DOHH2 (cell line): ENCODE measurements around the gene CUBN.

ENCODE experiments used
- EZH2phosphoT487 ChIP-seq: fragments of 200-600 bp; sonication (generic); IDR thresholded peaks from 2 replicates; pipeline ENCODE4 v1.6.1; 2017; ENCODE audit warnings: borderline replicate concordance, mild to moderate bottlenecking, antibody characterized with exemption, low read length, moderate library complexity, mixed read lengths
- TF ChIP-seq, protein P1 (sequence below): fragments of 200-600 bp; sonication (generic); IDR thresholded peaks from one replicate; pipeline ENCODE4 v1.5.1; 2014; ENCODE audit warnings: antibody characterized with exemption, mild to moderate bottlenecking, low read depth, low read length; ENCODE audit not compliant: poor library complexity, severe bottlenecking

DNA sequence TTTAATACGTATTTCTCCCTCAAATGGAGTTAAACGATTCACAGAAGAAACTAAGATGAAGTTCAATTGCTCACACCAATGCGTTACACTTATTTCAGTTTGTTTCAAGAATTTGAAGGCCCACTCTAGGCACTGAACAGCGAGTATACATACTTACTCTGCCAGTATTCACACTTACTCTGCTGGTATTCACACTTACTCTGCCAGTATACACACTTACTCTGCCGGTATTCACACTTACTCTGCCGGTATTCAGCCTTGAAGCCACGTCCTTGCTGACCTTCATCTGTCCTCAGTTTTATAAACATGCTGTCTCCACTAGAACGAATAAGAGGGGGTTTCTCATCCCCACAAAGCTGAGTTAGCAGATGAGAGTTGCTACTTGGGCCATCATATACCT is 86.0 kb downstream of the CUBN start:
- TF ChIP-seq, protein P1, sequence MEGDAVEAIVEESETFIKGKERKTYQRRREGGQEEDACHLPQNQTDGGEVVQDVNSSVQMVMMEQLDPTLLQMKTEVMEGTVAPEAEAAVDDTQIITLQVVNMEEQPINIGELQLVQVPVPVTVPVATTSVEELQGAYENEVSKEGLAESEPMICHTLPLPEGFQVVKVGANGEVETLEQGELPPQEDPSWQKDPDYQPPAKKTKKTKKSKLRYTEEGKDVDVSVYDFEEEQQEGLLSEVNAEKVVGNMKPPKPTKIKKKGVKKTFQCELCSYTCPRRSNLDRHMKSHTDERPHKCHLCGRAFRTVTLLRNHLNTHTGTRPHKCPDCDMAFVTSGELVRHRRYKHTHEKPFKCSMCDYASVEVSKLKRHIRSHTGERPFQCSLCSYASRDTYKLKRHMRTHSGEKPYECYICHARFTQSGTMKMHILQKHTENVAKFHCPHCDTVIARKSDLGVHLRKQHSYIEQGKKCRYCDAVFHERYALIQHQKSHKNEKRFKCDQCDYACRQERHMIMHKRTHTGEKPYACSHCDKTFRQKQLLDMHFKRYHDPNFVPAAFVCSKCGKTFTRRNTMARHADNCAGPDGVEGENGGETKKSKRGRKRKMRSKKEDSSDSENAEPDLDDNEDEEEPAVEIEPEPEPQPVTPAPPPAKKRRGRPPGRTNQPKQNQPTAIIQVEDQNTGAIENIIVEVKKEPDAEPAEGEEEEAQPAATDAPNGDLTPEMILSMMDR: no peak
- TF ChIP-seq EZH2phosphoT487: no peak
